ENCODE measurements around the gene PCK1.

DNA sequence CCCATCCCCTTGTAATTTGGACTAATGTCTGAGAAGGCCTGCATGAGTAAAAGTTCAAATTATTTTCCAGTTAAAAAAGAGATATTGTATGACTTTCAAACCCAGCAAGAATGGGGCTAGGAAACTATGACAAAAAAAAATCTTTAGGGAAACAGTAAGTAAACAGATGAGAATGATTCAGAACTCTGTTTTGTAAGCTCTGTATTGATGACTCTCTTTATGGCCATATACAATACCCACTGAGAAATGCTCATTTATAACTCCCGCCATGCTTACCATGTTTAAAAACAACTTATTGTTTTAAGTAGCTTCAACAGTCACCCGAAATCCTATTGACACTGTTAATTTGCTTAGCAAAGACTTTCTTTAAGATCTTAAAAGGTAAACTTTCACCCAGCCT, 17.2 kb upstream of the PCK1 start:
- TF ChIP-seq, protein P1, sequence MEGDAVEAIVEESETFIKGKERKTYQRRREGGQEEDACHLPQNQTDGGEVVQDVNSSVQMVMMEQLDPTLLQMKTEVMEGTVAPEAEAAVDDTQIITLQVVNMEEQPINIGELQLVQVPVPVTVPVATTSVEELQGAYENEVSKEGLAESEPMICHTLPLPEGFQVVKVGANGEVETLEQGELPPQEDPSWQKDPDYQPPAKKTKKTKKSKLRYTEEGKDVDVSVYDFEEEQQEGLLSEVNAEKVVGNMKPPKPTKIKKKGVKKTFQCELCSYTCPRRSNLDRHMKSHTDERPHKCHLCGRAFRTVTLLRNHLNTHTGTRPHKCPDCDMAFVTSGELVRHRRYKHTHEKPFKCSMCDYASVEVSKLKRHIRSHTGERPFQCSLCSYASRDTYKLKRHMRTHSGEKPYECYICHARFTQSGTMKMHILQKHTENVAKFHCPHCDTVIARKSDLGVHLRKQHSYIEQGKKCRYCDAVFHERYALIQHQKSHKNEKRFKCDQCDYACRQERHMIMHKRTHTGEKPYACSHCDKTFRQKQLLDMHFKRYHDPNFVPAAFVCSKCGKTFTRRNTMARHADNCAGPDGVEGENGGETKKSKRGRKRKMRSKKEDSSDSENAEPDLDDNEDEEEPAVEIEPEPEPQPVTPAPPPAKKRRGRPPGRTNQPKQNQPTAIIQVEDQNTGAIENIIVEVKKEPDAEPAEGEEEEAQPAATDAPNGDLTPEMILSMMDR (IDR thresholded peaks at IDR 0.05; ENCODE audit: extremely low read depth in 1 of 2, insufficient read depth in 1 of 2, low read depth in 1 of 2, low read length in 2 of 2), result no peak
- no peak for TF ChIP-seq POLR2A (IDR thresholded peaks at IDR 0.05; ENCODE audit: low read depth, low read length)

Measured in endothelial cell of umbilical vein (primary cell).